A673 (cell line): Measurements from ENCODE around the gene LZIC. TPM values are rescaled to one million over a fixed set of nuclear protein-coding genes. Genes with fewer than 3 reads are reported as not detected.

ENCODE experiments used
- BruUV-seq: library from RNA; stranded (reverse); fragments of 400-500 nt; replicated peaks from 2 replicates; lab custom pipeline; 2021; lab: Mats Ljungman, UMichigan
- CTCF ChIA-PET: fragments of 300-600 bp; sonication (Branson Sonifier 250); formaldehyde crosslinking; loops from one replicate; lab custom pipeline; 2022; ENCODE audit warnings: antibody characterized with exemption; lab: Charles Lee
- POLR2A ChIA-PET: fragments of 300-600 bp; sonication (Branson Sonifier 250); formaldehyde crosslinking; loops from one replicate; lab custom pipeline; 2022; ENCODE audit warnings: antibody characterized with exemption; ENCODE audit not compliant: low non-redundant PET; lab: Charles Lee
- DNase-seq: peaks from one replicate; pipeline ENCODE4 v3.0.0-alpha.2; 2015; ENCODE audit warnings: low spot score
- H3K27ac ChIP-seq: fragments of 200-600 bp; sonication (generic); 2 replicates; pipeline ENCODE4 v1.5.1; 2016; ENCODE audit warnings: mixed run types, low read depth, mild to moderate bottlenecking, mixed read lengths, antibody characterized with exemption, low read length; ENCODE audit not compliant: poor library complexity, severe bottlenecking
- H3K27me3 ChIP-seq: fragments of 200-600 bp; sonication (generic); replicated peaks from 2 replicates; pipeline ENCODE4 v1.6.1; 2017; ENCODE audit warnings: mixed run types, low read depth, mild to moderate bottlenecking, mixed read lengths, antibody characterized with exemption, low read length; ENCODE audit not compliant: insufficient read depth, poor library complexity
- H3K36me3 ChIP-seq: fragments of 200-600 bp; sonication (generic); 2 replicates; pipeline ENCODE4 v1.6.1; 2016; ENCODE audit warnings: mixed run types, mild to moderate bottlenecking, mixed read lengths, antibody characterized with exemption, low read length; ENCODE audit not compliant: insufficient read depth, poor library complexity, severe bottlenecking
- H3K4me1 ChIP-seq: fragments of 200-600 bp; sonication (generic); 2 replicates; pipeline ENCODE4 v1.6.1; 2017; ENCODE audit warnings: mixed run types, mild to moderate bottlenecking, mixed read lengths, antibody characterized with exemption, low read length; ENCODE audit not compliant: insufficient read depth, poor library complexity, severe bottlenecking
- H3K4me3 ChIP-seq: fragments of 200-600 bp; sonication (generic); 2 replicates; pipeline ENCODE4 v1.5.1; 2016; ENCODE audit warnings: low read depth, mixed run types, mild to moderate bottlenecking, mixed read lengths, low read length; ENCODE audit not compliant: poor library complexity, severe bottlenecking
- H3K9me3 ChIP-seq: fragments of 200-600 bp; sonication (generic); 2 replicates; pipeline ENCODE4 v1.6.1; 2016; ENCODE audit warnings: mixed run types, low read depth, mild to moderate bottlenecking, mixed read lengths, antibody characterized with exemption, low read length; ENCODE audit not compliant: poor library complexity, severe bottlenecking
- CTCF ChIP-seq: fragments of 300-800, 200-600 bp; sonication (generic); conservative IDR thresholded peaks from 2 replicates; pipeline ENCODE4 v1.5.1; 2017; ENCODE audit warnings: low read depth, mild to moderate bottlenecking, antibody characterized with exemption, low read length, moderate library complexity, mixed read lengths
- EZH2 ChIP-seq: fragments of 200-600 bp; sonication (generic); IDR thresholded peaks from 2 replicates; pipeline ENCODE4 v1.6.1; 2017; ENCODE audit warnings: borderline replicate concordance, low read depth, mild to moderate bottlenecking, mixed read lengths, antibody characterized with exemption, low read length; ENCODE audit not compliant: poor library complexity, severe bottlenecking
- intact Hi-C: fragments of 100-400 bp; cut with micrococcal nuclease; formaldehyde crosslinking; loops from one replicate; pipeline ENCODE4 v1.10.0; 2022; ENCODE audit not compliant: unreplicated experiment
- total RNA-seq: library from RNA; stranded (reverse); gene quantifications from 2 replicates; pipeline ENCODE4 v1.2.3, GENCODE V29; 2021

Gene LZIC
- total RNA-seq, 1 experiment from 2014 or later, result 53.7 TPM

GRCh38 chr1:9946315-9946714 lies 3.1 kb upstream of the LZIC start:
- no peak for TF ChIP-seq CTCF
- no peak overlapping the region for H3K27ac ChIP-seq
- H3K4me3 ChIP-seq, result no peak overlapping the region
- H3K4me1 ChIP-seq, result peaks cover 12% of the 10 kb centered on the region
- no peaks in the 10 kb centered on the region for H3K9me3 ChIP-seq
- no peaks in the 10 kb centered on the region for H3K36me3 ChIP-seq
- DNase-seq, result no peak
- ChIA-PET POLR2A (no interaction called here), CTCF (no interaction called here)
- no TSS peak for BruUV-seq
- H3K27me3 ChIP-seq, result no peaks in the 10 kb centered on the region
- intact Hi-C loops, result no loop called here

- DNase-seq, result peak; percentile 76
- H3K36me3 ChIP-seq, result peaks cover 4% of the 10 kb centered on the region
- POLR2A ChIA-PET, result no interaction called here
- H3K27me3 ChIP-seq, result no peaks in the 10 kb centered on the region
- peak overlapping the region; percentile 87 for H3K27ac ChIP-seq
- peak overlapping the region; percentile 90 for H3K4me3 ChIP-seq
- peaks cover 5% of the 10 kb centered on the region for H3K4me1 ChIP-seq
- no peak for TF ChIP-seq EZH2
- peak; percentile 56 for TF ChIP-seq CTCF
- BruUV-seq, result TSS peak; percentile 77
- CTCF ChIA-PET, result interaction anchor here (0.6 kb wide), 1 partner anchor 8 kb away, joined by 4 read pairs; no protein-coding TSS in a partner anchor
- H3K9me3 ChIP-seq, result no peaks in the 10 kb centered on the region
- intact Hi-C loops, result loop anchor here (1.0 kb wide), 1 partner anchor 67 kb away; no protein-coding TSS in a partner anchor
Measured at GRCh38 chr1:9942399-9942938, 722 bp downstream of the LZIC start.

GRCh38 chr1:9929431-9930385 lies 13.5 kb downstream of the LZIC start:
- H3K9me3 ChIP-seq, result no peaks in the 10 kb centered on the region
- BruUV-seq, result TSS peak; percentile 13
- DNase-seq, result peak; percentile 26

More at GRCh38 chr1:9929431-9930385, 13.5 kb downstream of the LZIC start:
- TF ChIP-seq EZH2 (no peak), CTCF (no peak)
- Histone ChIP-seq H3K27me3 (no peaks in the 10 kb centered on the region), H3K27ac (no peak overlapping the region), H3K4me1 (peaks cover 6% of the 10 kb centered on the region), H3K4me3 (no peak overlapping the region), H3K36me3 (peaks cover 20% of the 10 kb centered on the region)
- CTCF ChIA-PET, result interaction anchor here (0.7 kb wide), 1 partner anchor 217 kb away, joined by 3 read pairs; no protein-coding TSS in a partner anchor
- intact Hi-C loops, result no loop called here
- POLR2A ChIA-PET, result no interaction called here
